Activated CD8-positive, alpha-beta memory T cell treated with anti-CD3 and anti-CD28 coated beads, Interleukin-2, amount 10 ng/mL, durations not matched to agents 7 days and 5 days (primary cell): ENCODE results near the gene C20orf202. TPM values are rescaled to one million over a fixed set of nuclear protein-coding genes. Genes with fewer than 3 reads are reported as not detected.

Experiments used
- ATAC-seq: fragments of 150-1000 bp; cut with Tn5 transposase; one replicate; pipeline ENCODE4 v1.10.0; 2021; ENCODE audit warnings: moderate library complexity
- CTCF ChIA-PET: fragments of 350-600 bp; sonication (Branson Sonifier 250); formaldehyde crosslinking; loops from one replicate; lab custom pipeline; 2021; ENCODE audit warnings: antibody characterized with exemption; lab: Charles Lee
- DNase-seq: peaks from one replicate; pipeline ENCODE4 v3.0.0-alpha.2; 2020
- H3K27ac Mint-ChIP-seq: one replicate; pipeline ENCODE4 v1.8.0; 2021; ENCODE audit warnings: mild to moderate bottlenecking, mixed read lengths
- H3K27me3 Mint-ChIP-seq: one replicate; pipeline ENCODE4 v1.8.0; 2021; ENCODE audit warnings: mixed read lengths
- H3K36me3 Mint-ChIP-seq: one replicate; pipeline ENCODE4 v1.8.0; 2021; ENCODE audit warnings: mild to moderate bottlenecking, mixed read lengths
- H3K4me1 Mint-ChIP-seq: one replicate; pipeline ENCODE4 v1.8.0; 2021; ENCODE audit warnings: mixed read lengths
- H3K4me3 Mint-ChIP-seq: one replicate; pipeline ENCODE4 v1.8.0; 2021; ENCODE audit warnings: mild to moderate bottlenecking, moderate library complexity, mixed read lengths
- H3K9me3 Mint-ChIP-seq: one replicate; pipeline ENCODE4 v1.8.0; 2022; ENCODE audit warnings: low read depth, mixed read lengths
- total RNA-seq, 2 experiments: library from RNA; stranded (reverse); gene quantifications; one replicate each; pipeline ENCODE4 v1.2.3, GENCODE V29; 2021

The C20orf202 gene
- total RNA-seq, 2 experiments from 2014 or later: not detected

DNA sequence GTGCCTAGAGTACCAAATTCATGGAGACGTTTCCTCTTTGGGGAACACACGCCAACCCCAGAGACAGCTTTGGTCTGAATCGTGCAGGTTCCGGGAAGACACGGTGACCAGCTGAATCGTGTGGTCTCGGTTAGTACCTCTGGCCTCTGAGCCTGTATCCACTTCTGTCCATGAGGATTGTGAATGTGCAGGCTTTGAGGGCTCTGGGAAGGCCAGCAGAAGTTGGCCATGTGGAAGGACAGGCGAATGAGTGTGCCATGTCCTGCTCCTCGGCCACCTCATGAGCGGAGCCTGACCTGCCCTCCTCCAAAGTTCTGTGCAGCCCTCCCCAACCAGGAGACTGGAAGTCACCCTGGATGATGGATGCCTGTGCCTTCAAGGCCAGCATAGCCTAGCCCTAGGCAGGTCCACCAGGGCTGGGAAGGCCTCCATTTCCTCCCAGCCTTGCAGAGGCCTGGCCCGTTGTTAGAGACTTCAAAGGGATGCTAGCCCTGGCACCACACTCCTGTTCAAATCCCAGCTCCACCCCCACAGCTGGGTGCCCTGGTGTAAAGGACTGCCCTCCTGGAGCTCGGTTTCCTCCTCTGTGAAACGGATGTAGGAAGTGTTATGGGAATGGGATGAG, 16.8 kb upstream of the C20orf202 start:
- Mint-ChIP-seq H3K4me1 (peaks cover 12% of the 10 kb centered on the region), H3K4me3 (no peak overlapping the region), H3K36me3 (no peaks in the 10 kb centered on the region), H3K9me3 (no peaks in the 10 kb centered on the region), H3K27ac (no peak overlapping the region), H3K27me3 (peaks cover 51% of the 10 kb centered on the region)
- DNase-seq (no peak), ATAC-seq (no peak)
- CTCF ChIA-PET: interaction anchor here (1.2 to 1.6 kb wide), 5 partner anchors 25 to 229 kb away, joined by 3 to 5 read pairs (median 4); no protein-coding TSS in a partner anchor

DNA sequence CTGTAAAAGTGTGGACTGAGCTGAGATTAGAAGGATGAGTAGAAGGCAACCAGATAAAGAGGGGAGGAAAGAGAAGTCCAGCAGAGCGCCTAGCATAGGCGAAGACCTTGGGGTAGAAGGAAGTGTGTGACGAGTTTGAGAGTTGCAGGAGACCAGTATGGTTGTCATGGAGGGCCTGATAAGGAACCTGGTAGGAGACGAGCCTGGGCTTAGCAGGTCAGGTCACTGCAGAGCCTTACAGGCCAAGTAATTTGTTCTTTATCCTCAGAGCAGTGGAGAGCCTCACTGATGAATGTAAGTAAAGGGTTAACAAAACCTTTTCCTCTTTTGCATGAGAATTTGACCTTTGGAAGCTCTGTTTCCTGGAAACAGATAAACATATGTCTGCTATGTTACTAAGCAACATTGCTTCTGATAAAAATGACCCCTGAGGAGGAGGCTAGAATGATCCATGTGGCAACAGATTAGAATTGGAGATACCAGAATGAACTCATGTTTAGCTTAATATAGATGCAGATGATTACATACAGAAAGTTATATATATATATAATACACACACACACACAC, 15.6 kb upstream of the C20orf202 start:
- no peak for ATAC-seq
- H3K36me3 Mint-ChIP-seq: no peaks in the 10 kb centered on the region
- H3K4me1 Mint-ChIP-seq: peaks cover 12% of the 10 kb centered on the region
- CTCF ChIA-PET: no interaction called here
- H3K27ac Mint-ChIP-seq: no peak overlapping the region
- no peak for DNase-seq
- H3K4me3 Mint-ChIP-seq: no peak overlapping the region
- H3K27me3 Mint-ChIP-seq: peaks cover 47% of the 10 kb centered on the region
- H3K9me3 Mint-ChIP-seq: no peaks in the 10 kb centered on the region

DNA sequence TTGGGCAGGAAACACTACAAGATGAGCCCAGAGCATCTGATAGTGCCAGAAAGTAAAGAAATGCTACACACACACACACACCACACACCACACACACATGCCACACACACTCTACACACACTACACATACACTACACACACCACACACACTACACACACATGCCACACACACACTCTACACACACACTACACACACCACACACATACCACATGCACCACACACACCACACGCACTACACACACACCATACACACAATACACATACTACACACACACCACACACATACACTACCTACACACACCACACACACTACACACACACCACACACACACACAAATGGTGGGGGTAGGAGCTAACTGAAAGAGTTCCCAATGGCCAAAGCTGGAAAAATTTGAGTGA, 14.9 kb upstream of the C20orf202 start:
- no peak for DNase-seq
- H3K4me3 Mint-ChIP-seq: no peak overlapping the region
- H3K27ac Mint-ChIP-seq: no peak overlapping the region
- H3K36me3 Mint-ChIP-seq: no peaks in the 10 kb centered on the region
- peaks cover 40% of the 10 kb centered on the region for H3K27me3 Mint-ChIP-seq
- no peak for ATAC-seq
- H3K4me1 Mint-ChIP-seq: peaks cover 12% of the 10 kb centered on the region
- H3K9me3 Mint-ChIP-seq: no peaks in the 10 kb centered on the region
- CTCF ChIA-PET: no interaction called here

DNA sequence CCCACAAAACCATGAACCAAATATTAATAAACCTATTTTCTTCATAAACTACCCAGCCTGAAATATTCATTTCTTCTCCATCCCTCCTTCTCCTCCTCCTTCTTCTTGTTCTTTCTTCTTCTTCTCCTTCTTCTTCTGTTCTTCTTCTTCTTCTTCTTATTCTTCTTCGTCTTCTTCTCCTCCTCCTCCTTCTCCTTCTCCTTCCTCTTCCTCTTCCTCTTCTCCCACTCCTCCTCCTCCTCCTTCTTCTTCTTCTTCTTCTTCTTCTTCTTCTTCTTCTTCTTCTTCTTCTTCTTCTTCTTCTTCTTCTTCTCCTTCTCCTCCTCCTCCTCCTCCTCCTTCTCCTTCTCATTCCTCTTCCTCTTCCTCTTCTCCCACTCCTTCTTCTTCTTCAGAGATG, 13.4 kb upstream of the C20orf202 start:
- no peak for ATAC-seq
- DNase-seq: no peak
- Mint-ChIP-seq H3K9me3 (no peaks in the 10 kb centered on the region), H3K36me3 (no peaks in the 10 kb centered on the region), H3K27me3 (peaks cover 26% of the 10 kb centered on the region), H3K27ac (no peak overlapping the region), H3K4me1 (peaks cover 5% of the 10 kb centered on the region), H3K4me3 (no peak overlapping the region)
- CTCF ChIA-PET: no interaction called here

DNA sequence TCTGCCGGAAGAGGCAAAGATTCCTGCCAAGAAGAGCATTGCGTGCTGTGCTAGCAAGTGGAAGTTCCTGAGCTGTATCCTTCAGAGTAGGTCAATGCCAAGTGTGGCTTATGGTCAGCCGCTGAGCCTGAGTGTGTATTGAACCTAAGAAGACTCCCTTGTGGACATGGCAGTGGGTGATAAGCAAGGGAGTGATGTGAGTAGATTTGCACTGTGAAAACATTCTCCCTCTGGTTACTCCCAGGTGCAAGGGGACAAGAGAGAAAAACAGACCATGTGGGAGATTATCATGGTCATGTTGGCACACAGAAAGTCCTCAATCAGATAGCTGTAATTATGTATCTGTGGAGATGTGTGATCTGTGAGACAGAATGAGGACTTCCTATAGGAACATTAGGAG, 12.4 kb upstream of the C20orf202 start:
- H3K9me3 Mint-ChIP-seq: no peaks in the 10 kb centered on the region
- H3K27ac Mint-ChIP-seq: no peak overlapping the region
- H3K4me1 Mint-ChIP-seq: peaks cover 5% of the 10 kb centered on the region
- H3K4me3 Mint-ChIP-seq: no peak overlapping the region
- ATAC-seq (no peak), DNase-seq (no peak)
- CTCF ChIA-PET: interaction anchor here (1.1 kb wide), 1 partner anchor 21 kb away, joined by 3 read pairs; no protein-coding TSS in a partner anchor
- no peaks in the 10 kb centered on the region for H3K36me3 Mint-ChIP-seq
- H3K27me3 Mint-ChIP-seq: peaks cover 26% of the 10 kb centered on the region

DNA sequence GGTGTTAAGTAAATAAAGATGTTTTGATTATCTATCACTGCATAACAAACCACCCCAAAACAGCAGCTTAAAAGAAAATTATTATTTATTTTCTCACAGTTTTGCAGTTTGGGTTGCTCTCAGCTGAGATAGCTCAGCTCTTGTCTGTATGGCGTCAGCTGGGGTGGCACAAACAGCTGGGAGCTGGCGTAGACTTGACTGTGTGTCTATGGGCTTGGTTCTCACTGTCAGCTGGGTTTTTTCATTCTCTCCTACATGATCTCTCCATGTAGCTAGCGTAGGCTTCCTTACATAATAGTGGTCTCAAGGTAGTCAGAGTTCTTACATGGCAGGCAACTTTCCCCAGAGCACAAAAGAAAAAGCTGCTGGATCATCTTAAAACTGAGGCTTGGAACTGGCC, 12.0 kb upstream of the C20orf202 start:
- no peak overlapping the region for H3K27ac Mint-ChIP-seq
- H3K4me3 Mint-ChIP-seq: no peak overlapping the region
- peaks cover under 1% of the 10 kb centered on the region for H3K4me1 Mint-ChIP-seq
- ATAC-seq (no peak), DNase-seq (no peak)
- H3K27me3 Mint-ChIP-seq: peaks cover 22% of the 10 kb centered on the region
- CTCF ChIA-PET: interaction anchor here (1.1 kb wide), 1 partner anchor 21 kb away, joined by 3 read pairs; no protein-coding TSS in a partner anchor
- H3K36me3 Mint-ChIP-seq: no peaks in the 10 kb centered on the region
- H3K9me3 Mint-ChIP-seq: no peaks in the 10 kb centered on the region

DNA sequence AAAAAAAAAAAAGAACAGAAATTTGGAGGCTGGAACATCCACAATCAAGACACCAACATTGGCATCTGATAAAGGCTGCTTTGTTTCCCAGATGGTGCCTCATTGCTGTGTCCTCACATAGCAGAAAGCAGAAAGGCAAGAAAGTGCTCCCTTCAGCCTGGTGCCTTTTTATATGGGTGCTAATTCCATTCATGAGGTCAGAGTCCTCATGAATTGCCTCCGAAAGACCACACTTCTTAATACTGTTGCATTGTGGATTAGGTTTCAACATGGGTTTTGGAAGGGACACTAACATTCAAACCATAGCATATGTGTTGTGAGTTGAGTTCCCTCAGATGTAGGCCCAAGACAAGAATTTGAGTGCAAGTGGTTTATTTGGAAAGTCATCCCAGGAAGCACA, 8.0 kb upstream of the C20orf202 start:
- DNase-seq: no peak
- peaks cover 4% of the 10 kb centered on the region for H3K4me1 Mint-ChIP-seq
- peaks cover 8% of the 10 kb centered on the region for H3K27me3 Mint-ChIP-seq
- no peak for ATAC-seq
- H3K9me3 Mint-ChIP-seq: no peaks in the 10 kb centered on the region
- no peak overlapping the region for H3K27ac Mint-ChIP-seq
- CTCF ChIA-PET: no interaction called here
- no peaks in the 10 kb centered on the region for H3K36me3 Mint-ChIP-seq
- no peak overlapping the region for H3K4me3 Mint-ChIP-seq

DNA sequence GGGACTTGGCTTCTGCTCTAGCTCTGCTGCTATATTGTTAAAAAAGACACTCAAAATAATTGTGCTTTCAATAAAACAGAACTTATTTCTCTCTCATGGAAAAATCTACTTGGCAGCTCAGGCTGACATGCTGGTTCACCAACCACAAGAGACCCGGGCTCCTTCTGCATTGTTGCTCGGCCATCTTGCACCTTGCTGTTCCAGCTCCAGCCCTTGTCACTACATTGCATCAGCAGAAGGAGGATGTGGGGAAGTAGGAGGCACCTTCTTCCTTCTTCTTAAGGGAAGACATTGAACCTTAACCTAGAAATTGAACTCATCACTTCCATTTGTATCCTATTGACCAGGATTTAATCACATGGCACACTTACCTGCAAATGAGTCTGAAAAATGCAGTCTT, 6.6 kb upstream of the C20orf202 start:
- H3K27ac Mint-ChIP-seq: no peak overlapping the region
- no peaks in the 10 kb centered on the region for H3K9me3 Mint-ChIP-seq
- DNase-seq: no peak
- peaks cover 6% of the 10 kb centered on the region for H3K4me1 Mint-ChIP-seq
- no peak overlapping the region for H3K4me3 Mint-ChIP-seq
- no peaks in the 10 kb centered on the region for H3K36me3 Mint-ChIP-seq
- CTCF ChIA-PET: interaction anchor here (0.7 to 0.8 kb wide), 2 partner anchors 12 to 379 kb away, joined by 3 to 4 read pairs; no protein-coding TSS in a partner anchor
- no peaks in the 10 kb centered on the region for H3K27me3 Mint-ChIP-seq
- ATAC-seq: no peak

DNA sequence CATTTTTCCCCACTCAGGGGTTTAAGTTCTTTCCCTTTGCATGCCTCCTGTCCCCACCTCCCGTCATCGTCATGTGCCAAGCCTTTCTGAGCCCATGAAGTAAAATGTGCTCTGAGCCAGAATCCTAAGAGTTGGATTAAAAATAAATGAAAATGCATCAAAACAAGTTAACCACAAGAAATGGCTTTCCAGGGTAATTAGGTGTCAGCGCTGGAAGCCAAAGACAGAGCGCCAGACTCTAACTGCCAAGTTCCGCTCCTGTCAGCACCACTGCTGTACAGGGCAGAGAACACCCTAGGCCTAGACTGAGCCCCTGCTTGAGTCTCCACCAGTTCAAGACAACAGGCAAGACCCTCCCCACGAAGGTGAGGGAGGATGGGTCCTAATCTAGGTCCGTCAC, 5.5 kb upstream of the C20orf202 start:
- DNase-seq (no peak), ATAC-seq (no peak)
- Mint-ChIP-seq H3K4me1 (peaks cover 6% of the 10 kb centered on the region), H3K27ac (no peak overlapping the region), H3K9me3 (no peaks in the 10 kb centered on the region), H3K36me3 (no peaks in the 10 kb centered on the region), H3K4me3 (no peak overlapping the region), H3K27me3 (no peaks in the 10 kb centered on the region)
- CTCF ChIA-PET: interaction anchor here (1.4 kb wide), 1 partner anchor 253 kb away, joined by 3 read pairs; no protein-coding TSS in a partner anchor

DNA sequence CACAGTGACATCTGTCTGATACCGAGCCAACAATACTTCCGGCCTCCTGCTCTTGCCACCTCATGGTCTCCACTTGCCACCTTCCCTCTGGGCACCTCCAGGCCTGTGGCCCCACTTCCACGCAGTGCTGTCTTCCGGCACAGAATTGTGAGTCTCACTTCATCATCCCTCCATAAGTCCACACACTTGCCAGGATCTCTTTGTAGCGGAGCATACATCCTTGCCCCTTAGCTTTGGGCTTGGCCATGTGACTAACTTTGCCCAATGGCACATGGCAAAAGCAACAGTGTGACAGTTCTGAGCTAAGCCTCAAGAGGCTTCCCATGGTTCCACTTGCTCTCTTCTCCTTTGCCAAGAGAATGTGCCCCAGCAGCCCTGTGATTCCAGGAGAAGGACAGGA, 4.5 kb upstream of the C20orf202 start:
- no peak for DNase-seq
- Mint-ChIP-seq H3K36me3 (no peaks in the 10 kb centered on the region), H3K4me1 (peaks cover 6% of the 10 kb centered on the region), H3K4me3 (no peak overlapping the region), H3K9me3 (no peaks in the 10 kb centered on the region), H3K27ac (no peak overlapping the region), H3K27me3 (no peaks in the 10 kb centered on the region)
- ATAC-seq: no peak
- CTCF ChIA-PET: interaction anchor here (1.1 to 1.4 kb wide), 2 partner anchors 14 to 252 kb away, joined by 3 read pairs; no protein-coding TSS in a partner anchor

DNA sequence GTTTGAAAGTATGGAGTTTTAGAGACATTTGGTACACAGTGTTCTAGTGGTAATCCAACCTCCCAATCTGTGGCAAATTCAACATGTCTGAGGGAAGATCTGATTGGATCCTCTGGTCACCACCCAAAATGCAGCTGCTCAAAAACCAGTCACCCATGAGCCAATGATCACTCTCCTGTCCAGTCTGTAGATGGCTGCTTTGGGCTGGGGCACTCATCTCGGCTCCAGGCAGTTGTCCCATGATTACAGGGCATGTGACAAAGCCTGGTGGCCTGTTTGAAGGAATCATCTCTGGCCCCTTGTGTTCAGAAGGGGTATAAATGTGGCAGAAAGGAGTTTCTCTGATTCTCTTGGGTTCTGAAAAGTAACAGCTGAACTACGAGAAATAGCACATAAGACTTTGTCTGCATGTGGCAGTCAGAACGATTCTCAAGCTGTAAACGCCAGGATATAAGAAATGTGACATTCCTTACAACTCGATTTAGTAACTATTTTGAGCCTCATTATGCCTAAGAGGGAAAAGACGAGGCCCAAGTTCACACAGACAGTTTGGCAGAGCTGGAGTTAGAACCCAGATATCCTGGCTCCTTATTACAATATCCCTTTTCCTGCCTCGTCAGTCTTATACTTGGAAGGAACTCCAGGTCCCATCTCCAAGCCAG, 3.9 kb upstream of the C20orf202 start:
- H3K4me1 Mint-ChIP-seq: peaks cover 6% of the 10 kb centered on the region
- CTCF ChIA-PET: interaction anchor here (1.1 to 1.4 kb wide), 4 partner anchors 12 to 305 kb away, joined by 3 to 5 read pairs (median 4); no protein-coding TSS in a partner anchor
- DNase-seq (no peak), ATAC-seq (no peak)
- no peaks in the 10 kb centered on the region for H3K27me3 Mint-ChIP-seq
- no peak overlapping the region for H3K4me3 Mint-ChIP-seq
- no peaks in the 10 kb centered on the region for H3K36me3 Mint-ChIP-seq
- no peak overlapping the region for H3K27ac Mint-ChIP-seq
- no peaks in the 10 kb centered on the region for H3K9me3 Mint-ChIP-seq

DNA sequence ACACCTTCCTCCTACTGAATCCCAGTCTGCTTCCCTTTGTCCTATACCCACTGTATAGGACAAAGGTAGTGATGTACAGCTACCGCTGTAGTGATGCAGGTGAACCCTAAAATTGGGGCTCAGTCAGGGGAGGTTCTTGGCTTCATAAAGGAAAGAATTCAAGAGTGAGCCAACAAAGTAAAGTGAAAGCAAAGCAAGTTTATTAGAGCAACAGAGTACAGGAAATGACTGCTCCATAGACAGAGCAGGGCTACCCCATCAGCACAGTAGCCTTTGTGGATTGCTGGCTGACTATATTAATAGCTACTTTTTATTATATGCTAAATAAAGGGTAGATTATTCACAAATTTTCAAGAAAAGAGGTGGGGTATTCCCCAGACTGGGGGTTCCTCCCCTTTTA, 3.3 kb upstream of the C20orf202 start:
- CTCF ChIA-PET: interaction anchor here (0.6 to 1.4 kb wide), 4 partner anchors 12 to 304 kb away, joined by 3 to 5 read pairs (median 4); no protein-coding TSS in a partner anchor
- peaks cover 6% of the 10 kb centered on the region for H3K4me1 Mint-ChIP-seq
- no peaks in the 10 kb centered on the region for H3K36me3 Mint-ChIP-seq

DNA sequence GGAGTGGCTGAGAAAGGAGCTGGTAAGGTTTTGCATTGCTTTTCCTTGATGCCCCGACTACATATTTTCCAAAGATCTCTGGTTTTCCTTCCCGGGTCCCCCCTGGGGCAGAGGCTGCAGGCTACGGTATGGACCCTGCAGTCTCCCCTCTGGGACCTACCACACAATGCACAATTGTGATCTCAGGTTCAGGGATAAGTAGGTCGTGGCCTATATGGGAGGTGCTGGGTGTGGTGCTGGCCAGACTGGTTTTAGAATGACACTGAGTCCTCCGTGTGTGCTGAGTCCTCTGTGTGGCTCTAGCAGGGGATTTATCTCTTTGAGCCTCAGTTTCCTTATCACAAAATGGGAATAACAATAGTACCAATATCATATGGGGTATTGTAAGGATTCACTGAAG, 376 bp downstream of the C20orf202 start:
- ATAC-seq (no peak), DNase-seq (no peak)
- H3K4me3 Mint-ChIP-seq: no peak overlapping the region
- no peaks in the 10 kb centered on the region for H3K36me3 Mint-ChIP-seq
- no peaks in the 10 kb centered on the region for H3K9me3 Mint-ChIP-seq
- H3K27ac Mint-ChIP-seq: no peak overlapping the region
- peaks cover 3% of the 10 kb centered on the region for H3K27me3 Mint-ChIP-seq
- CTCF ChIA-PET: interaction anchor here (1.0 to 2.4 kb wide), 3 partner anchors 9 to 94 kb away, joined by 3 to 11 read pairs (median 3); no protein-coding TSS in a partner anchor
- H3K4me1 Mint-ChIP-seq: peaks cover 6% of the 10 kb centered on the region

More for the DNA sequence above, 3.3 kb upstream of the C20orf202 start:
- no peaks in the 10 kb centered on the region for H3K27me3 Mint-ChIP-seq
- H3K9me3 Mint-ChIP-seq: no peaks in the 10 kb centered on the region
- DNase-seq (no peak), ATAC-seq (no peak)
- no peak overlapping the region for H3K27ac Mint-ChIP-seq
- H3K4me3 Mint-ChIP-seq: no peak overlapping the region
